H9 (cell line): ENCODE measurements around the gene BSX. TPM values are rescaled to one million over a fixed set of nuclear protein-coding genes. Genes with fewer than 3 reads are reported as not detected.

Experiments used
- DNase-seq: peaks from one replicate; pipeline ENCODE4 v3.0.0-alpha.2; 2017
- H2AFZ ChIP-seq: one replicate; pipeline ENCODE4 v1.6.1; 2013; ENCODE audit warnings: mild to moderate bottlenecking, low read length, control low read depth, moderate library complexity
- H2AK5ac ChIP-seq: 2 replicates; pipeline ENCODE4 v1.6.1; 2013; ENCODE audit warnings: low read length, control low read depth, mixed read lengths; ENCODE audit not compliant: insufficient read length
- H2BK120ac ChIP-seq: one replicate; pipeline ENCODE4 v1.6.1; 2013; ENCODE audit warnings: low read depth, mild to moderate bottlenecking, low read length, control low read depth, inconsistent platforms; ENCODE audit not compliant: poor library complexity, severe bottlenecking
- H2BK12ac ChIP-seq: 2 replicates; pipeline ENCODE4 v1.6.1; 2013; ENCODE audit warnings: low read length, control low read depth, mixed read lengths, low read depth; ENCODE audit not compliant: insufficient read length
- H2BK15ac ChIP-seq: 2 replicates; pipeline ENCODE4 v1.6.1; 2013; ENCODE audit warnings: low read depth, low read length, control low read depth
- H2BK20ac ChIP-seq: one replicate; pipeline ENCODE4 v1.6.1; 2013; ENCODE audit warnings: low read depth, mild to moderate bottlenecking, low read length, control low read depth, inconsistent platforms; ENCODE audit not compliant: poor library complexity, severe bottlenecking
- H2BK5ac ChIP-seq: 2 replicates; pipeline ENCODE4 v1.6.1; 2013; ENCODE audit warnings: low read length, control low read depth, mixed read lengths; ENCODE audit not compliant: insufficient read length
- H3K14ac ChIP-seq: 2 replicates; pipeline ENCODE4 v1.6.1; 2013; ENCODE audit warnings: low read length, control low read depth; ENCODE audit not compliant: insufficient read depth
- H3K18ac ChIP-seq: 2 replicates; pipeline ENCODE4 v1.6.1; 2013; ENCODE audit warnings: low read depth, mild to moderate bottlenecking, mixed read lengths, low read length, control low read depth; ENCODE audit not compliant: insufficient read length
- H3K23ac ChIP-seq: 2 replicates; pipeline ENCODE4 v1.6.1; 2013; ENCODE audit warnings: low read length, control low read depth, mixed read lengths, low read depth; ENCODE audit not compliant: insufficient read length
- H3K23me2 ChIP-seq: 2 replicates; pipeline ENCODE4 v1.6.1; 2013; ENCODE audit warnings: low read depth, mild to moderate bottlenecking, mixed read lengths, low read length, control low read depth; ENCODE audit not compliant: insufficient read length, poor library complexity, severe bottlenecking
- H3K27ac ChIP-seq: 2 replicates; pipeline ENCODE4 v1.5.1; 2013; ENCODE audit warnings: low read length, control low read depth, mixed read lengths, low read depth; ENCODE audit not compliant: insufficient read length
- H3K27me3 ChIP-seq: 2 replicates; pipeline ENCODE4 v1.6.1; 2013; ENCODE audit warnings: low read length, control low read depth, inconsistent platforms; ENCODE audit not compliant: insufficient read depth
- H3K4ac ChIP-seq: 2 replicates; pipeline ENCODE4 v1.6.1; 2013; ENCODE audit warnings: low read depth, mild to moderate bottlenecking, control low read depth, inconsistent platforms, low read length, moderate library complexity
- H3K4me1 ChIP-seq: 2 replicates; pipeline ENCODE4 v1.6.1; 2013; ENCODE audit warnings: low read length, control low read depth, inconsistent platforms; ENCODE audit not compliant: insufficient read depth
- H3K4me2 ChIP-seq: 2 replicates; pipeline ENCODE4 v1.6.1; 2013; ENCODE audit warnings: low read length, control low read depth, mixed read lengths; ENCODE audit not compliant: insufficient read length, insufficient read depth
- H3K56ac ChIP-seq: 2 replicates; pipeline ENCODE4 v1.6.1; 2013; ENCODE audit warnings: low read depth, mild to moderate bottlenecking, mixed read lengths, low read length, control low read depth; ENCODE audit not compliant: insufficient read length
- H3K79me1 ChIP-seq: 2 replicates; pipeline ENCODE4 v1.6.1; 2013; ENCODE audit warnings: low read depth, mild to moderate bottlenecking, moderate library complexity, low read length, control low read depth, inconsistent platforms; ENCODE audit not compliant: insufficient read depth, poor library complexity, severe bottlenecking
- H3K79me2 ChIP-seq: 2 replicates; pipeline ENCODE4 v1.6.1; 2013; ENCODE audit warnings: low read length, control low read depth, inconsistent platforms; ENCODE audit not compliant: insufficient read depth
- H3K9ac ChIP-seq: 2 replicates; pipeline ENCODE4 v1.6.1; 2013; ENCODE audit warnings: low read length, control low read depth, mixed read lengths; ENCODE audit not compliant: insufficient read length; ENCODE audit errors: extremely low read depth
- H3K9me3 ChIP-seq: one replicate; pipeline ENCODE4 v1.6.1; 2013; ENCODE audit warnings: low read depth, low read length, inconsistent platforms; ENCODE audit not compliant: control insufficient read depth
- H3T11ph ChIP-seq: one replicate; pipeline ENCODE4 v1.6.1; 2013; ENCODE audit warnings: mild to moderate bottlenecking, low read length, control low read depth, inconsistent platforms
- H4K20me1 ChIP-seq: one replicate; pipeline ENCODE4 v1.6.1; 2013; ENCODE audit not compliant: control insufficient read depth, insufficient read length, insufficient read depth
- H4K5ac ChIP-seq: 2 replicates; pipeline ENCODE4 v1.6.1; 2013; ENCODE audit warnings: low read depth, mild to moderate bottlenecking, mixed read lengths, low read length, control low read depth; ENCODE audit not compliant: insufficient read length
- H4K8ac ChIP-seq: replicated peaks from 2 replicates; pipeline ENCODE4 v1.6.1; 2013; ENCODE audit warnings: low read length, control low read depth, mixed read lengths, low read depth; ENCODE audit not compliant: insufficient read length
- H4K91ac ChIP-seq: 2 replicates; pipeline ENCODE4 v1.6.1; 2013; ENCODE audit warnings: low read depth, mild to moderate bottlenecking, moderate library complexity, mixed read lengths, low read length, control low read depth; ENCODE audit not compliant: insufficient read length
- H3K27ac Mint-ChIP-seq, 3 experiments: 2 replicates in 2 of 3; 3 replicates in 1 of 3; pipeline ENCODE4 v1.8.0; 2020 to 2021; ENCODE audit warnings: mixed read lengths in 3 of 3, mild to moderate bottlenecking in 1 of 3, moderate library complexity in 1 of 3
- H3K27me3 Mint-ChIP-seq: 2 replicates; pipeline ENCODE4 v1.8.0; 2021; ENCODE audit warnings: low read depth, mild to moderate bottlenecking, moderate library complexity, mixed read lengths
- H3K36me3 Mint-ChIP-seq, 3 experiments: 2 replicates in 2 of 3; 3 replicates in 1 of 3; pipeline ENCODE4 v1.8.0; 2020 to 2021; ENCODE audit warnings: low read depth in 3 of 3, mixed read lengths in 3 of 3; ENCODE audit not compliant: insufficient read depth in 1 of 3
- H3K4me1 Mint-ChIP-seq, 2 experiments: 2 replicates each; pipeline ENCODE4 v1.8.0; 2020; ENCODE audit warnings: mixed read lengths in 2 of 2
- H3K4me3 Mint-ChIP-seq, 2 experiments: 2 replicates in 1 of 2; 3 replicates in 1 of 2; pipeline ENCODE4 v1.8.0; 2020 to 2021; ENCODE audit warnings: mild to moderate bottlenecking in 2 of 2, mixed read lengths in 2 of 2, moderate library complexity in 1 of 2
- H3K9me3 Mint-ChIP-seq, 2 experiments: 2 replicates in 1 of 2; 3 replicates in 1 of 2; pipeline ENCODE4 v1.8.0; 2020; ENCODE audit warnings: mild to moderate bottlenecking in 2 of 2, mixed read lengths in 2 of 2, moderate library complexity in 1 of 2
- WGBS: extraction: QIAGEN DNeasy Blood & Tissue Kit; methylation state at CpG from one replicate; pipeline ENCODE4 v1.1.7; 2013; ENCODE audit warnings: missing lambda C conversion rate, low lambda C conversion rate, mixed read lengths; ENCODE audit not compliant: insufficient read length; ENCODE audit errors: extremely low coverage; 5-methylcytosine and 5-hydroxymethylcytosine counted together
- total RNA-seq: library from RNA; stranded (reverse); gene quantifications from 2 replicates; pipeline ENCODE4 v1.2.1, GENCODE V29; 2021
- TF ChIP-seq, protein P1 (sequence below): fragments of 200-600 bp; sonication (generic); conservative IDR thresholded peaks from 3 replicates; pipeline ENCODE4 v1.8.0; 2021; ENCODE audit warnings: antibody characterized with exemption, mild to moderate bottlenecking

Gene BSX
- total RNA-seq, 1 experiment from 2014 or later: not detected

DNA sequence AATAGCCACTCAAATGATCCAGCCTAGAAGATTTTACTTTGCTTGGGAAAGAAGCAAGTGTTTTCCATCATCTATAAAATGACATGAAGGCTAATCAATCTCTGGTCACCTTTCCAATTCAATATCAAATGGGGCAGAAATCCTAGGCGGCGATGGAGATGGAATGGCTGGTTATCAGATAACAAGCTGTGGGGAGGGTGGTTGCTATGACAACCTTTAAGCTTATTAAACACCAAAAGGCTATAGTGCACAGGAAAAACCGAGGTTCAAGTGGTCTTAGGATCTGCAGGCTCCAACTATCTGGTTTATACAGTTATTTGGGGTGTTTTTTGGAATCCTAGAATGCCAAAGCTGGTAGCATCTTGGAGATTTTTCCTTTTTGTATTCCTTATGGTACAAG is 13.9 kb upstream of the BSX start:
- DNase-seq: no peak
- WGBS: no CpG with 5 or more reads among the region's 3 CpGs
- Histone ChIP-seq H4K8ac (no peak overlapping the region), H4K91ac (no peak overlapping the region), H3K4me2 (no peak overlapping the region), H4K5ac (no peak overlapping the region), H3K79me2 (no peaks in the 10 kb centered on the region), H3K4ac (no peak overlapping the region), H4K20me1 (no peaks in the 10 kb centered on the region), H3K14ac (no peak overlapping the region), H3K9me3 (no peaks in the 10 kb centered on the region), H3K4me1 (no peaks in the 10 kb centered on the region), H2BK120ac (no peak overlapping the region), H3K27me3 (no peaks in the 10 kb centered on the region), H3K27ac (no peak overlapping the region), H2AFZ (no peak overlapping the region), H3K18ac (no peak overlapping the region), H2BK15ac (no peak overlapping the region), H3K23me2 (no peaks in the 10 kb centered on the region), H2AK5ac (no peak overlapping the region), H3K56ac (no peak overlapping the region), H2BK20ac (no peak overlapping the region), H3K23ac (no peak overlapping the region), H2BK5ac (no peak overlapping the region), H3T11ph (no peak overlapping the region), H3K9ac (no peak overlapping the region), H2BK12ac (no peak overlapping the region), H3K79me1 (no peaks in the 10 kb centered on the region)
- H3K4me3 Mint-ChIP-seq: no peak overlapping the region
- H3K9me3 Mint-ChIP-seq: no peaks in the 10 kb centered on the region
- TF ChIP-seq, protein P1, sequence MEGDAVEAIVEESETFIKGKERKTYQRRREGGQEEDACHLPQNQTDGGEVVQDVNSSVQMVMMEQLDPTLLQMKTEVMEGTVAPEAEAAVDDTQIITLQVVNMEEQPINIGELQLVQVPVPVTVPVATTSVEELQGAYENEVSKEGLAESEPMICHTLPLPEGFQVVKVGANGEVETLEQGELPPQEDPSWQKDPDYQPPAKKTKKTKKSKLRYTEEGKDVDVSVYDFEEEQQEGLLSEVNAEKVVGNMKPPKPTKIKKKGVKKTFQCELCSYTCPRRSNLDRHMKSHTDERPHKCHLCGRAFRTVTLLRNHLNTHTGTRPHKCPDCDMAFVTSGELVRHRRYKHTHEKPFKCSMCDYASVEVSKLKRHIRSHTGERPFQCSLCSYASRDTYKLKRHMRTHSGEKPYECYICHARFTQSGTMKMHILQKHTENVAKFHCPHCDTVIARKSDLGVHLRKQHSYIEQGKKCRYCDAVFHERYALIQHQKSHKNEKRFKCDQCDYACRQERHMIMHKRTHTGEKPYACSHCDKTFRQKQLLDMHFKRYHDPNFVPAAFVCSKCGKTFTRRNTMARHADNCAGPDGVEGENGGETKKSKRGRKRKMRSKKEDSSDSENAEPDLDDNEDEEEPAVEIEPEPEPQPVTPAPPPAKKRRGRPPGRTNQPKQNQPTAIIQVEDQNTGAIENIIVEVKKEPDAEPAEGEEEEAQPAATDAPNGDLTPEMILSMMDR: no peak
- no peaks in the 10 kb centered on the region for H3K36me3 Mint-ChIP-seq
- peaks cover 13 to 14% of the 10 kb centered on the region in 2 experiments for H3K4me1 Mint-ChIP-seq
- H3K27me3 Mint-ChIP-seq: peaks cover 20% of the 10 kb centered on the region
- H3K27ac Mint-ChIP-seq: no peak overlapping the region
